AG04450 (cell line): ENCODE measurements around the gene TEX48. TPM values are rescaled to one million over a fixed set of nuclear protein-coding genes. Genes with fewer than 3 reads are reported as not detected.

Source experiments
- CTCF ChIA-PET: fragments of 300-600, 350-600 bp; formaldehyde crosslinking; extraction: SDS; loops from one replicate; lab custom pipeline; 2022; ENCODE audit warnings: antibody characterized with exemption, inconsistent platforms; lab: Charles Lee
- POLR2A ChIA-PET: fragments of 350-600 bp; formaldehyde crosslinking; extraction: SDS; loops from one replicate; lab custom pipeline; 2021; ENCODE audit warnings: antibody characterized with exemption, inconsistent platforms; lab: Yijun Ruan, JAX
- DNase-seq: peaks from one replicate; pipeline ENCODE4 v3.0.0-alpha.2; 2011; ENCODE audit warnings: low read depth, low spot score
- H3K27ac ChIP-seq: one replicate; pipeline ENCODE4 v1.5.1; 2012; ENCODE audit warnings: low read depth, low read length, control low read depth
- H3K27me3 ChIP-seq: one replicate; pipeline ENCODE4 v1.6.0; 2012; ENCODE audit warnings: low read length; ENCODE audit not compliant: control insufficient read depth, insufficient read depth
- H3K4me3 ChIP-seq: 2 replicates; pipeline ENCODE4 v1.5.1; 2011; ENCODE audit warnings: mild to moderate bottlenecking, low read depth, low read length, control low read depth
- H3K9me3 ChIP-seq: 2 replicates; pipeline ENCODE4 v1.5.1; 2012; ENCODE audit warnings: low read length; ENCODE audit not compliant: control insufficient read depth, insufficient read depth
- CTCF ChIP-seq: IDR thresholded peaks from 2 replicates; pipeline ENCODE4 v1.5.1; 2011; ENCODE audit warnings: low read depth, low read length, control low read depth, inconsistent platforms
- polyA plus RNA-seq: library from polyadenylated mRNA; depleted of rRNA; stranded (reverse); fragments of >200 nt; gene quantifications from 2 replicates; pipeline ENCODE4 v1.2.3, GENCODE V29; 2011

Gene TEX48
- polyA plus RNA-seq, 1 experiment = not detected

GRCh38 chr9:114657705-114658104, 24.3 kb downstream of the TEX48 start, which contains the start of gene TEX53:
Gene TEX53, minus strand, starts transcription at chr9:114657805. Its CDS starts 31 bp downstream, at chr9:114657774.
- Histone ChIP-seq H3K27me3 (peaks cover 15% of the 10 kb centered on the region), H3K27ac (no peak within 1 kb of the TSS), H3K9me3 (no peaks in the 10 kb centered on the region), H3K4me3 (no peak within 1 kb of the TSS)
- no peak for TF ChIP-seq CTCF
- no peak for DNase-seq
- POLR2A ChIA-PET = no interaction called here
- CTCF ChIA-PET = interaction anchor here (1.7 to 8.4 kb wide), 3 partner anchors 222 to 252 kb away, joined by 4 to 159 read pairs (median 9); no protein-coding TSS in a partner anchor

- ChIA-PET CTCF (interaction anchor here (4.9 to 8.4 kb wide), 3 partner anchors 170 to 251 kb away, joined by 122 to 177 read pairs (median 159); no protein-coding TSS in a partner anchor), POLR2A (no interaction called here)
- Histone ChIP-seq H3K27me3 (peaks cover 14% of the 10 kb centered on the region), H3K27ac (no peak overlapping the region), H3K9me3 (no peaks in the 10 kb centered on the region), H3K4me3 (no peak overlapping the region)
- DNase-seq = no peak
- no peak for TF ChIP-seq CTCF
These were observed 25.7 kb downstream of the TEX48 start for GRCh38 chr9:114656301-114656700.

- H3K27me3 ChIP-seq = peaks cover 10% of the 10 kb centered on the region
- no peaks in the 10 kb centered on the region for H3K9me3 ChIP-seq
- POLR2A ChIA-PET = no interaction called here
- DNase-seq = peak; percentile 27
- no peak overlapping the region for H3K27ac ChIP-seq
- CTCF ChIA-PET = interaction anchor here (0.7 to 8.4 kb wide), 4 partner anchors 44 to 250 kb away, joined by 3 to 177 read pairs (median 140); no protein-coding TSS in a partner anchor
- TF ChIP-seq CTCF = no peak
- no peak overlapping the region for H3K4me3 ChIP-seq
These were observed 26.3 kb downstream of the TEX48 start for GRCh38 chr9:114655689-114656088.

GRCh38 chr9:114653556-114654159, 28.3 kb downstream of the TEX48 start:
- peak; percentile 99 for TF ChIP-seq CTCF
- Histone ChIP-seq H3K4me3 (no peak overlapping the region), H3K27me3 (peaks cover 4% of the 10 kb centered on the region), H3K27ac (no peak overlapping the region), H3K9me3 (no peaks in the 10 kb centered on the region)
- ChIA-PET POLR2A (interaction anchor here (0.6 to 1.5 kb wide), 3 partner anchors 66 to 522 kb away, joined by 3 to 10 read pairs (median 4); partner anchors contain the start of gene ATP6V1G1), CTCF (interaction anchor here (0.6 to 8.4 kb wide), 70 partner anchors 9 to 361 kb away, joined by 3 to 177 read pairs (median 5); no protein-coding TSS in a partner anchor)
- DNase-seq = peak; percentile 55
